HEK293 (cell line): ENCODE results near the gene TEX36.
A peak's percentile ranks its signal among the peaks of the same experiment; 100 is the strongest.

ENCODE experiments used
- CTCF ChIA-PET: fragments of 350-600 bp; formaldehyde crosslinking; extraction: SDS; loops from one replicate; lab custom pipeline; 2021; ENCODE audit warnings: antibody characterized with exemption; lab: Yijun Ruan, JAX
- POLR2A ChIA-PET: fragments of 300-600 bp; formaldehyde crosslinking; extraction: SDS; loops from one replicate; lab custom pipeline; 2020; ENCODE audit warnings: antibody characterized with exemption, inconsistent platforms; lab: Yijun Ruan, JAX
- H3K27ac ChIP-seq: fragments of 200-500 bp; sonication (Bioruptor generic); 2 replicates; pipeline ENCODE4 v1.5.1; 2014; ENCODE audit warnings: low read depth, low read length, control low read depth, inconsistent platforms; ENCODE audit errors: extremely low read depth
- H3K36me3 ChIP-seq, 2 experiments: fragments of 200-500 bp in 1 of 2; sonication (Bioruptor generic) in 1 of 2; 1 replicate in 1 of 2; 2 replicates in 1 of 2; pipeline ENCODE4 v1.5.1; 2014 to 2017; ENCODE audit warnings: inconsistent platforms in 2 of 2, low read length in 2 of 2; ENCODE audit not compliant: control insufficient read depth in 2 of 2, insufficient read depth in 1 of 2
- H3K4me1 ChIP-seq: fragments of 200-500 bp; sonication (Bioruptor generic); 2 replicates; pipeline ENCODE4 v1.5.1; 2014; ENCODE audit warnings: mild to moderate bottlenecking, low read length, inconsistent platforms; ENCODE audit not compliant: control insufficient read depth, insufficient read depth
- H3K4me3 ChIP-seq: 2 replicates; pipeline ENCODE4 v1.5.1; 2011; ENCODE audit warnings: low read depth, mild to moderate bottlenecking, control low read depth, low read length, moderate library complexity
- H3K9me3 ChIP-seq: fragments of 200-500 bp; sonication (Bioruptor generic); 2 replicates; pipeline ENCODE4 v1.5.1; 2014; ENCODE audit warnings: low read depth, low read length, inconsistent platforms; ENCODE audit not compliant: control insufficient read depth, insufficient read depth
- PRDM2 ChIP-seq: fragments of 450-650 bp; formaldehyde crosslinking; IDR thresholded peaks from 2 replicates; pipeline ENCODE4 v1.5.1; 2016; ENCODE audit warnings: missing biosample characterization, missing genetic modification characterization, borderline replicate concordance
- SETDB1 ChIP-seq: IDR thresholded peaks from one replicate; pipeline ENCODE4 v1.6.1; 2017; ENCODE audit warnings: mild to moderate bottlenecking, low read length, moderate library complexity, mixed read lengths; ENCODE audit not compliant: insufficient read length
- TRIM28 ChIP-seq: IDR thresholded peaks from 2 replicates; pipeline ENCODE4 v1.6.1; 2011; ENCODE audit warnings: low read length, control low read depth, borderline replicate concordance
- ZBTB44 ChIP-seq: fragments of 450-650 bp; IDR thresholded peaks from 2 replicates; pipeline ENCODE4 v1.5.1; 2018; ENCODE audit warnings: missing biosample characterization, mild to moderate bottlenecking, missing genetic modification characterization
- ZNF112 ChIP-seq: fragments of 450-650 bp; formaldehyde crosslinking; IDR thresholded peaks from 2 replicates; pipeline ENCODE4 v1.5.0; 2017; ENCODE audit warnings: missing biosample characterization, missing genetic modification characterization
- ZNF239 ChIP-seq: fragments of 450-650 bp; formaldehyde crosslinking; IDR thresholded peaks from 2 replicates; pipeline ENCODE4 v1.5.1; 2016; ENCODE audit warnings: missing biosample characterization, missing genetic modification characterization
- ZNF354C ChIP-seq: fragments of 450-650 bp; formaldehyde crosslinking; IDR thresholded peaks from 2 replicates; pipeline ENCODE4 v1.5.1; 2016; ENCODE audit warnings: missing biosample characterization, missing genetic modification characterization, low read depth, borderline replicate concordance
- ZNF529 ChIP-seq: fragments of 450-650 bp; formaldehyde crosslinking; IDR thresholded peaks from 2 replicates; pipeline ENCODE4 v1.5.1; 2017; ENCODE audit warnings: missing genetic modification characterization, missing biosample characterization; ENCODE audit not compliant: insufficient replicate concordance
- ZNF530 ChIP-seq: fragments of 450-650 bp; formaldehyde crosslinking; IDR thresholded peaks from 2 replicates; pipeline ENCODE4 v1.5.1; 2016; ENCODE audit warnings: low read depth, missing biosample characterization, missing genetic modification characterization
- ZNF560 ChIP-seq: fragments of 450-650 bp; formaldehyde crosslinking; IDR thresholded peaks from 2 replicates; pipeline ENCODE4 v1.5.1; 2017; ENCODE audit warnings: missing biosample characterization, missing genetic modification characterization, borderline replicate concordance
- ZNF785 ChIP-seq: fragments of 450-650 bp; formaldehyde crosslinking; IDR thresholded peaks from 2 replicates; pipeline ENCODE4 v1.5.1; 2016; ENCODE audit warnings: missing biosample characterization, missing genetic modification characterization
- TF ChIP-seq, protein P1 (sequence below): sonication (generic); formaldehyde crosslinking; IDR thresholded peaks from 2 replicates; pipeline ENCODE4 v1.8.1; 2022; ENCODE audit warnings: mild to moderate bottlenecking, moderate library complexity, missing genetic modification reagents
- TF ChIP-seq, protein P2 (sequence below): fragments of 450-650 bp; formaldehyde crosslinking; IDR thresholded peaks from 2 replicates; pipeline ENCODE4 v1.5.1; 2016; ENCODE audit warnings: missing biosample characterization, missing genetic modification characterization
- TF ChIP-seq, protein P3 (sequence below): fragments of 450-650 bp; formaldehyde crosslinking; IDR thresholded peaks from 2 replicates; pipeline ENCODE4 v1.5.1; 2017; ENCODE audit warnings: missing biosample characterization, missing genetic modification characterization

Gene TEX36

GRCh38 chr10:125672884-125673283, 10.1 kb downstream of the TEX36 start:
- CTCF ChIA-PET, result interaction anchor here (0.6 kb wide), 1 partner anchor 36 kb away, joined by 3 read pairs; no protein-coding TSS in a partner anchor
- no peaks in the 10 kb centered on the region for H3K36me3 ChIP-seq
- TF ChIP-seq, protein P1, sequence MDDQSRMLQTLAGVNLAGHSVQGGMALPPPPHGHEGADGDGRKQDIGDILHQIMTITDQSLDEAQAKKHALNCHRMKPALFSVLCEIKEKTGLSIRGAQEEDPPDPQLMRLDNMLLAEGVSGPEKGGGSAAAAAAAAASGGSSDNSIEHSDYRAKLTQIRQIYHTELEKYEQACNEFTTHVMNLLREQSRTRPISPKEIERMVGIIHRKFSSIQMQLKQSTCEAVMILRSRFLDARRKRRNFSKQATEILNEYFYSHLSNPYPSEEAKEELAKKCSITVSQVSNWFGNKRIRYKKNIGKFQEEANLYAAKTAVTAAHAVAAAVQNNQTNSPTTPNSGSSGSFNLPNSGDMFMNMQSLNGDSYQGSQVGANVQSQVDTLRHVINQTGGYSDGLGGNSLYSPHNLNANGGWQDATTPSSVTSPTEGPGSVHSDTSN (CRISPR knock-in tag), result no peak
- TF ChIP-seq SETDB1 (peak; percentile 91), TRIM28 (0 out of 2 replicates have a peak, but pooled peaks have one; percentile 26), ZNF529 (tag by site-specific recombination) (peak; percentile 92)
- no peaks in the 10 kb centered on the region for H3K4me1 ChIP-seq
- no peak overlapping the region for H3K27ac ChIP-seq
- H3K9me3 ChIP-seq, result no peaks in the 10 kb centered on the region
- H3K4me3 ChIP-seq, result no peak overlapping the region
- POLR2A ChIA-PET, result no interaction called here

DNA sequence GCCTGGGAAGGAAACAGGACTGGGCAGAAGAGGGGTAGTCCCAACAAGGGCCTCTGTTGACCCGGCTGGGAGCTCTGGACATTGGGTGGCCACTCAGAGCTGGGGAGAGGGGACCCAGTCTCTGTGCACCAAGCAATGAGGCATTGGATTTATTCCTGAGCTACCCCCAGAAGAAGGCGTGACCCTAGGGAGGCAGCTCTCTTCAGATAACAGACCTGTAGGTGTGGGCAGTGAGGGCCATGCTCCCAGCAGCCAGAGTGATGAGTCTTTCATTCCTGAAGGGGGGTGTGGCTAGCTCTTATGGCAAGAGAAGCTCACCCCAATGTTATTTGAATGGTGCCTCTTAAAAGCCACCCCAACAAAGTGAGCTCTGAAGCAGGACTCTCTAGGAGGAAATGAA, 20.4 kb downstream of the TEX36 start:
- Histone ChIP-seq H3K4me1 (peaks cover 16% of the 10 kb centered on the region), H3K9me3 (no peaks in the 10 kb centered on the region), H3K27ac (peak overlapping the region; percentile 55; the same call in 1 of the 2 replicates), H3K4me3 (no peak overlapping the region), H3K36me3 (no peaks in the 10 kb centered on the region)
- TF ChIP-seq PRDM2 (tag by site-specific recombination) (no peak), ZNF560 (tag by site-specific recombination) (no peak), ZNF785 (tag by site-specific recombination) (no peak), ZBTB44 (tag by site-specific recombination) (no peak), ZNF239 (no peak), ZNF354C (tag by site-specific recombination) (no peak), ZNF530 (tag by site-specific recombination) (no peak), ZNF112 (no peak)
- TF ChIP-seq, protein P2, sequence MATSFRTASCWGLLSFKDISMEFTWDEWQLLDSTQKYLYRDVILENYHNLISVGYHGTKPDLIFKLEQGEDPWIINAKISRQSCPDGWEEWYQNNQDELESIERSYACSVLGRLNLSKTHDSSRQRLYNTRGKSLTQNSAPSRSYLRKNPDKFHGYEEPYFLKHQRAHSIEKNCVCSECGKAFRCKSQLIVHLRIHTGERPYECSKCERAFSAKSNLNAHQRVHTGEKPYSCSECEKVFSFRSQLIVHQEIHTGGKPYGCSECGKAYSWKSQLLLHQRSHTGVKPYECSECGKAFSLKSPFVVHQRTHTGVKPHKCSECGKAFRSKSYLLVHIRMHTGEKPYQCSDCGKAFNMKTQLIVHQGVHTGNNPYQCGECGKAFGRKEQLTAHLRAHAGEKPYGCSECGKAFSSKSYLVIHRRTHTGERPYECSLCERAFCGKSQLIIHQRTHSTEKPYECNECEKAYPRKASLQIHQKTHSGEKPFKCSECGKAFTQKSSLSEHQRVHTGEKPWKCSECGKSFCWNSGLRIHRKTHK (tag by site-specific recombination), result no peak
- TF ChIP-seq, protein P3, sequence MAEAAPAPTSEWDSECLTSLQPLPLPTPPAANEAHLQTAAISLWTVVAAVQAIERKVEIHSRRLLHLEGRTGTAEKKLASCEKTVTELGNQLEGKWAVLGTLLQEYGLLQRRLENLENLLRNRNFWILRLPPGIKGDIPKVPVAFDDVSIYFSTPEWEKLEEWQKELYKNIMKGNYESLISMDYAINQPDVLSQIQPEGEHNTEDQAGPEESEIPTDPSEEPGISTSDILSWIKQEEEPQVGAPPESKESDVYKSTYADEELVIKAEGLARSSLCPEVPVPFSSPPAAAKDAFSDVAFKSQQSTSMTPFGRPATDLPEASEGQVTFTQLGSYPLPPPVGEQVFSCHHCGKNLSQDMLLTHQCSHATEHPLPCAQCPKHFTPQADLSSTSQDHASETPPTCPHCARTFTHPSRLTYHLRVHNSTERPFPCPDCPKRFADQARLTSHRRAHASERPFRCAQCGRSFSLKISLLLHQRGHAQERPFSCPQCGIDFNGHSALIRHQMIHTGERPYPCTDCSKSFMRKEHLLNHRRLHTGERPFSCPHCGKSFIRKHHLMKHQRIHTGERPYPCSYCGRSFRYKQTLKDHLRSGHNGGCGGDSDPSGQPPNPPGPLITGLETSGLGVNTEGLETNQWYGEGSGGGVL (tag by site-specific recombination), result no peak
- CTCF ChIA-PET, result interaction anchor here (0.6 to 0.7 kb wide), 2 partner anchors 140 to 484 kb away, joined by 3 to 4 read pairs; no protein-coding TSS in a partner anchor
- POLR2A ChIA-PET, result interaction anchor here (1.7 kb wide), 2 partner anchors 29 to 57 kb away, joined by 7 to 11 read pairs; partner anchors contain the start of gene EDRF1
